Fibroblast of lung (primary cell): Measurements from ENCODE around the gene NEGR1. TPM values are rescaled to one million over a fixed set of nuclear protein-coding genes. Genes with fewer than 3 reads are reported as not detected.

ENCODE experiments used
- DNase-seq, 2 donors: peaks; one replicate each; pipeline versions ENCODE4 v3.0.0 to v3.0.0-alpha.2; 2010; ENCODE audit warnings: low read depth in 2 of 2
- H2AFZ ChIP-seq: 2 replicates; pipeline ENCODE4 v1.5.1; 2012; ENCODE audit warnings: low read length, control low read depth, inconsistent platforms
- H3K27ac ChIP-seq: 2 replicates; pipeline ENCODE4 v1.5.1; 2011; ENCODE audit warnings: low read length, control low read depth; ENCODE audit not compliant: insufficient read depth
- H3K27me3 ChIP-seq: 2 replicates; pipeline ENCODE4 v1.5.1; 2011; ENCODE audit warnings: mild to moderate bottlenecking, low read length; ENCODE audit not compliant: control insufficient read depth, insufficient read depth
- H3K36me3 ChIP-seq: 2 replicates; pipeline ENCODE4 v1.5.1; 2011; ENCODE audit warnings: low read length; ENCODE audit not compliant: control insufficient read depth, insufficient read depth
- H3K4me1 ChIP-seq: 2 replicates; pipeline ENCODE4 v1.5.1; 2011; ENCODE audit warnings: low read length; ENCODE audit not compliant: control insufficient read depth, insufficient read depth; ENCODE audit errors: extremely low read depth
- H3K4me2 ChIP-seq: 2 replicates; pipeline ENCODE4 v1.5.1; 2011; ENCODE audit warnings: low read length, control low read depth; ENCODE audit not compliant: insufficient read depth; ENCODE audit errors: extremely low read depth
- H3K4me3 ChIP-seq, 4 experiments: fragments of 200-600 bp in 1 of 4; sonication (generic) in 1 of 4; replicated peaks in 1 of 4; 2 replicates each; pipeline ENCODE4 v1.5.1; 2011 to 2016; ENCODE audit warnings: low read length in 4 of 4, low read depth in 3 of 4, mild to moderate bottlenecking in 3 of 4, control low read depth in 2 of 4, inconsistent platforms in 1 of 4, mixed read lengths in 1 of 4; ENCODE audit not compliant: insufficient read depth in 1 of 4; ENCODE audit errors: control extremely low read depth in 1 of 4
- H3K79me2 ChIP-seq: 2 replicates; pipeline ENCODE4 v1.5.1; 2012; ENCODE audit warnings: mild to moderate bottlenecking, low read length, inconsistent platforms; ENCODE audit not compliant: control insufficient read depth, insufficient read depth
- H3K9ac ChIP-seq: 2 replicates; pipeline ENCODE4 v1.5.1; 2011; ENCODE audit warnings: mild to moderate bottlenecking, low read length, control low read depth; ENCODE audit not compliant: insufficient read depth
- H3K9me3 ChIP-seq: 2 replicates; pipeline ENCODE4 v1.5.1; 2012; ENCODE audit warnings: low read depth, low read length; ENCODE audit not compliant: control insufficient read depth, insufficient read depth
- H4K20me1 ChIP-seq: 2 replicates; pipeline ENCODE4 v1.5.1; 2011; ENCODE audit warnings: low read length; ENCODE audit not compliant: control insufficient read depth, insufficient read depth; ENCODE audit errors: extremely low read depth
- EZH2 ChIP-seq: IDR thresholded peaks from 2 replicates; pipeline ENCODE4 v1.5.1; 2012; ENCODE audit warnings: low read length, control low read depth, mild to moderate bottlenecking; ENCODE audit errors: missing control alignments
- polyA plus RNA-seq, 2 donors: library from polyadenylated mRNA; depleted of rRNA in 1 of 2; stranded (reverse) in 1 of 2; unstranded in 1 of 2; fragments of >200 nt; gene quantifications; 2 replicates each; pipeline ENCODE4 v1.2.1, GENCODE V29; 2011 to 2012; ENCODE audit warnings: missing spikeins in 1 of 2
- total RNA-seq: library from RNA; depleted of rRNA; stranded (reverse); fragments of >200 nt; gene quantifications from 2 replicates; pipeline ENCODE4 v1.2.1, GENCODE V29; 2014
- TF ChIP-seq, protein P1 (sequence below), 2 donors: IDR thresholded peaks in 1 of 2; conservative IDR thresholded peaks in 1 of 2; 1 replicate in 1 of 2; 2 replicates in 1 of 2; pipeline ENCODE4 v1.5.1; 2011 to 2012; ENCODE audit warnings: low read length in 2 of 2, control low read depth in 1 of 2, inconsistent platforms in 1 of 2, low read depth in 1 of 2, mild to moderate bottlenecking in 1 of 2

Gene NEGR1
- total and polyA plus RNA-seq, 2 donors (not counting 1 experiment from before 2014, with no cell fraction given): 3.1 to 9.4 TPM

DNA sequence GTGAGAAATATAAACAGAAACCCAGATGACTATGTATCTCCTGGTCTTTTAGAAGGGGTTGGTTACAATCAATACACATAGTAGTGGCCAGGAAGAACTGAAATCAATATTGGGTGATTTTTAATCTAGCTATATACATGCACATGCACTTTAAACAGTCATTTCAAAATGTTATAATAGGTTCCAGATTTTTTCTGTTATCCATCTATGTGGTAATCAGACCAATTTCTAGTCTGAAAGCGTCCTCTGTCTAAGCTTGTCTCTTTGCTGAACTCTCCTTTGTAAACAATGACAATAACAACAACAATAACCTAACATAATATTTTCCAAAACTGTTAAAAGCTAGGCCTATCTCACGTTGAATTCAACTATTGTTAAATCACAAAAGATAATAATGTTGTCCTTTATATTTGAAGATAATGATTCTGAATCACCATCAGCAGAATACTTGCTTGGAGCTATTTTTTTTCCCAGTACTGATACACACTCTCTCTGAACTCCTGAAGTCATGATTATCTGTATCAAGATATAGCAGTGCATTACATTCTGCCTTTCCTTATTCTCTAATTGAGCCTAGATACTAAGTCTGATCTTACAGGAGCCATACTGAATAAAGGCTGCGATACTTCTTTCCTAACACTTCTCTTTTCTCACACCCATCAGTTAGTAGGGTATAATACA, 704.7 kb downstream of the NEGR1 start:
- Histone ChIP-seq H3K9me3 (no peaks in the 10 kb centered on the region), H3K79me2 (no peaks in the 10 kb centered on the region), H4K20me1 (no peaks in the 10 kb centered on the region), H3K4me1 (no peaks in the 10 kb centered on the region), H2AFZ (no peak overlapping the region), H3K27ac (no peak overlapping the region), H3K27me3 (no peaks in the 10 kb centered on the region), H3K4me3 (no peak overlapping the region), H3K9ac (no peak overlapping the region), H3K36me3 (no peaks in the 10 kb centered on the region), H3K4me2 (no peak overlapping the region)
- TF ChIP-seq, protein P1, sequence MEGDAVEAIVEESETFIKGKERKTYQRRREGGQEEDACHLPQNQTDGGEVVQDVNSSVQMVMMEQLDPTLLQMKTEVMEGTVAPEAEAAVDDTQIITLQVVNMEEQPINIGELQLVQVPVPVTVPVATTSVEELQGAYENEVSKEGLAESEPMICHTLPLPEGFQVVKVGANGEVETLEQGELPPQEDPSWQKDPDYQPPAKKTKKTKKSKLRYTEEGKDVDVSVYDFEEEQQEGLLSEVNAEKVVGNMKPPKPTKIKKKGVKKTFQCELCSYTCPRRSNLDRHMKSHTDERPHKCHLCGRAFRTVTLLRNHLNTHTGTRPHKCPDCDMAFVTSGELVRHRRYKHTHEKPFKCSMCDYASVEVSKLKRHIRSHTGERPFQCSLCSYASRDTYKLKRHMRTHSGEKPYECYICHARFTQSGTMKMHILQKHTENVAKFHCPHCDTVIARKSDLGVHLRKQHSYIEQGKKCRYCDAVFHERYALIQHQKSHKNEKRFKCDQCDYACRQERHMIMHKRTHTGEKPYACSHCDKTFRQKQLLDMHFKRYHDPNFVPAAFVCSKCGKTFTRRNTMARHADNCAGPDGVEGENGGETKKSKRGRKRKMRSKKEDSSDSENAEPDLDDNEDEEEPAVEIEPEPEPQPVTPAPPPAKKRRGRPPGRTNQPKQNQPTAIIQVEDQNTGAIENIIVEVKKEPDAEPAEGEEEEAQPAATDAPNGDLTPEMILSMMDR (conservative IDR thresholded peaks at IDR 0.05 in 1 of 2, IDR thresholded peaks at IDR 0.05 in 1 of 2; ENCODE audit: low read depth in 1 of 2, low read length in 2 of 2): no peak
- no peak for TF ChIP-seq EZH2
- no peak for DNase-seq

DNA sequence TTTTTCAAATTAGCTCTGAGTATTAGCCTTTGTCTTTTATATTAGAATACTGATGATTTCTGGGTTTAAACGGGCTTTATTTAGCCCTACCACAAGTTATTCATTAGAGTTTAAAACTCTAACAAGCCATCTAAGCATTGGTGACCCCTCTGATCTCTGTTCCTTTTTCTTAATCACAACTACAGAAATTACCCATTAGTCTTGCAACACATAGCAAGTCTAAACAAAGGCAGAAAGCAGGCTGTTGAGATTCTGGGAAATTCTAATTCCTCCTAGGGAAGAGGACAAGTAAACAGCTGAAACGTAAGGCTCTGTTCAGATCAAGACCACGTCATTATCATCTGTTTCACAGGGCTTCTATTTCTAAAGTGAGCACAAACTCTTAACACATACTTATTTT, 710.3 kb downstream of the NEGR1 start:
- H3K4me2 ChIP-seq: no peak overlapping the region
- no peaks in the 10 kb centered on the region for H3K36me3 ChIP-seq
- no peaks in the 10 kb centered on the region for H3K27me3 ChIP-seq
- no peaks in the 10 kb centered on the region for H3K79me2 ChIP-seq
- no peaks in the 10 kb centered on the region for H4K20me1 ChIP-seq
- H3K4me3 ChIP-seq: no peak overlapping the region
- no peak overlapping the region for H3K27ac ChIP-seq
- no peaks in the 10 kb centered on the region for H3K4me1 ChIP-seq
- DNase-seq: peak in 1 of 2 donors; percentile 83
- no peak for TF ChIP-seq EZH2
- TF ChIP-seq, protein P1 (conservative IDR thresholded peaks at IDR 0.05 in 1 of 2, IDR thresholded peaks at IDR 0.05 in 1 of 2; ENCODE audit: low read depth in 1 of 2, low read length in 2 of 2): no peak
- H3K9me3 ChIP-seq: no peaks in the 10 kb centered on the region
- no peak overlapping the region for H2AFZ ChIP-seq
- H3K9ac ChIP-seq: no peak overlapping the region

DNA sequence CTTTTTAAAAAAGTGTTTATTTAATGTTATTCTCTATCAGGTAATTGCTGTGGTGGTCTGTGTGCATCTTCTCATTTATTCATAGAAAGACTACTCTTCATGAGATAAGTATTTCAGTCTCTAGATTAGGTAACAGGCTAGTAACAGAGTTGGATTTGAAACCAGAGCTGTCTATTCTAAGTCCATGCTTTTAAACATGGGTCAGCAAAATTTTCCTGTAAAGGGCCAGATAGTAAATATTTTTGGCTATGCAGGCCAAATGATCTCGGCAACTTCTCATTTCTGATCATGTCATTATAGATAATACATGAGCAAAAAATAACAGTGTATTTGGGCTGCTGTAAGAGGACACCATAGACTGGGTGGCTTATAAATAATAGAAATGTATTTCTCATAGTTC, 715.9 kb downstream of the NEGR1 start:
- no peaks in the 10 kb centered on the region for H3K27me3 ChIP-seq
- H3K79me2 ChIP-seq: no peaks in the 10 kb centered on the region
- no peaks in the 10 kb centered on the region for H3K4me1 ChIP-seq
- no peaks in the 10 kb centered on the region for H4K20me1 ChIP-seq
- DNase-seq: no peak
- H3K4me2 ChIP-seq: no peak overlapping the region
- no peak overlapping the region for H3K9ac ChIP-seq
- no peaks in the 10 kb centered on the region for H3K9me3 ChIP-seq
- H2AFZ ChIP-seq: no peak overlapping the region
- no peak overlapping the region for H3K27ac ChIP-seq
- TF ChIP-seq, protein P1 (conservative IDR thresholded peaks at IDR 0.05 in 1 of 2, IDR thresholded peaks at IDR 0.05 in 1 of 2; ENCODE audit: low read depth in 1 of 2, low read length in 2 of 2): no peak
- no peak for TF ChIP-seq EZH2
- no peak overlapping the region for H3K4me3 ChIP-seq
- H3K36me3 ChIP-seq: no peaks in the 10 kb centered on the region
